Thyroid gland (tissue), 4 donors: ENCODE data around the gene MATK.

Experiments
- CTCF ChIP-seq, 6 experiments: fragments of 200-600 bp in 3 of 6; fragments of 450-650 bp in 3 of 6; sonication (generic) in 3 of 6; IDR thresholded peaks; one replicate each; pipeline ENCODE4 v1.5.1; 2016 to 2019; ENCODE audit warnings: antibody characterized with exemption in 6 of 6, mild to moderate bottlenecking in 2 of 6, inconsistent platforms in 1 of 6, moderate library complexity in 1 of 6
- POLR2A ChIP-seq, 2 donors: fragments of 450-650 bp; IDR thresholded peaks; one replicate each; pipeline ENCODE4 v1.6.1; 2017; ENCODE audit warnings: antibody characterized with exemption in 2 of 2, mild to moderate bottlenecking in 2 of 2, moderate library complexity in 1 of 2

- TF ChIP-seq CTCF (IDR thresholded peaks at IDR 0.05) (no peak), POLR2A (IDR thresholded peaks at IDR 0.05) (no peak)
Measured at GRCh38 chr19:3809881-3810707, 23.9 kb upstream of the MATK start.
